Measurements from ENCODE around the gene TXNDC2.

TXNDC2 gene

GRCh38 chr18:9878095-9878494 lies 7.7 kb upstream of the TXNDC2 start:
- POLR2A ChIA-PET: no interaction called here
- CTCF ChIA-PET: no interaction called here
- no peak for TF ChIP-seq CTCF (IDR thresholded peaks at IDR 0.05; ENCODE audit: control extremely low read depth, extremely low read depth, low read depth, missing control alignments)
- no peak for DNase-seq (ENCODE audit: extremely low spot score)

DNA sequence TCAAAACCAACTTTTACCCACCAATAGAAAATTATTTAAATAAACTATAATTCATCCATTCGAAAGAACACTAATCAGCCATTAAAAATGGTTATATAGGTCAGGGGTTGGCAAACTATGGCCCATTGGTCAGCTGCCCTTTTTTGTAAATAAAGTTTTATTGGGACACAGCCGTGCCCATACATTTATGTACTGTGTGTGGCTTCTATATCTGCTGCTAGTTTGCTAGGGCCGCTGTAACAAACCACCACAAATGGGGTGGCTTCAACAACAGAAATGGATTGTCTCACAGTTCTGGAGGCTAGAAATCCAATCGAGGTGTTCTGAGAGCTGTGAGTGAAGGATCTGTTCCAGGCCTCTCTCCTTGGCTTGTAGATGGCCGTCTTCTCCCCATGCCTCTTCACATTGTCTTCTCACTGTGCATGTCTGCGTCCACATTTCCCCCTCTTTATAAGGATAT lies 7.0 kb upstream of the TXNDC2 start:
- DNase-seq (ENCODE audit: extremely low spot score): no peak
- ChIA-PET POLR2A (no interaction called here), CTCF (no interaction called here)
- no peak for TF ChIP-seq CTCF (IDR thresholded peaks at IDR 0.05; ENCODE audit: control extremely low read depth, extremely low read depth, low read depth, missing control alignments)

DNA sequence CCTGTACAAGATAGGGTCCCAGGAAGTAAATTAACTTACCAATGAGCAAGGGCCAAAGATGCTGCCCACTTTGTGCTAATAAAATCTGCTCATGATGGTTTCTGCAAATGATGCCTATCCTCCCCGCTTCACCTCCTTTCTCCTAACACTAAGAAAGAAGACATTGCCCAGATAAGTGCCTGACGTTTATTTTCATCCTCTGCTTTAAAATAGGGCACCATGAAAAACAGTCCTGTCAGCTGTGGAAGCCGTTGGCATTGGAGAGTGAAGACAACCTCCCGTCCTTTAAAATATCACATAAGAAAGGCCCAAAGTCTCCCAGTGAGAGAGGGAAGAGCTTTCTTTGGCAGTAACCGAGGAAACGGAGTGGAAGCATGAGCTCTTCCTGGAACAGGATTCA lies 1.7 kb upstream of the TXNDC2 start:
- POLR2A ChIA-PET: no interaction called here
- CTCF ChIA-PET: no interaction called here
- no peak for DNase-seq (ENCODE audit: extremely low spot score)
- no peak for TF ChIP-seq CTCF (IDR thresholded peaks at IDR 0.05; ENCODE audit: control extremely low read depth, extremely low read depth, low read depth, missing control alignments)

GRCh38 chr18:9884532-9885140 lies 1.1 kb upstream of the TXNDC2 start:
- CTCF ChIA-PET: no interaction called here
- TF ChIP-seq CTCF (IDR thresholded peaks at IDR 0.05; ENCODE audit: control extremely low read depth, extremely low read depth, low read depth, missing control alignments): no peak
- DNase-seq (ENCODE audit: extremely low spot score): no peak
- POLR2A ChIA-PET: no interaction called here

DNA sequence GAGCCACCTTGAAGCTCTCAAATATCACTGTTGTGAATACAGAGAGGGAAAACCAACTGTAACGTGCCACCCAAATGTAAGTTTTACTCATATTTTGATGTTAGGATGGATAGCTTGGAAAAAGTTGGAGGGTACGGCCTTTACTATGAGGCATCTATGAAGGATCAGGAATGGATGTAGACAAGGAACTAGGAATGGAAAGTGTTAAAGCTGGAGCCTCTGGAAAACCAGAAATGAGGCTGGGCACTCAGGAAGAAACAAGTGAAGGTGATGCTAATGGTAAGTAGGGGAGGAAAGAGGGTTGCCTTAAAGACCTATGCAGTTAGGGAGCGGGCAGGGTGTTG lies 204 bp downstream of the TXNDC2 start:
- ChIA-PET POLR2A (no interaction called here), CTCF (interaction anchor here (1.4 kb wide), 1 partner anchor 14 kb away, joined by 3 read pairs; no protein-coding TSS in a partner anchor)
- no peak for DNase-seq (ENCODE audit: extremely low spot score)
- no peak for TF ChIP-seq CTCF (IDR thresholded peaks at IDR 0.05; ENCODE audit: control extremely low read depth, extremely low read depth, low read depth, missing control alignments)

- POLR2A ChIA-PET: no interaction called here
- CTCF ChIA-PET: interaction anchor here (1.4 kb wide), 1 partner anchor 30 kb away, joined by 3 read pairs; no protein-coding TSS in a partner anchor
These were observed 2.2 kb downstream of the TXNDC2 start for GRCh38 chr18:9887992-9888391.

More at GRCh38 chr18:9887992-9888391, 2.2 kb downstream of the TXNDC2 start:
- TF ChIP-seq CTCF (IDR thresholded peaks at IDR 0.05; ENCODE audit: control extremely low read depth, extremely low read depth, low read depth, missing control alignments): no peak
- DNase-seq (ENCODE audit: extremely low spot score): no peak
